Common myeloid progenitor, CD34-positive (primary cell): ENCODE data around the gene APP. TPM values are rescaled to one million over a fixed set of nuclear protein-coding genes. Genes with fewer than 3 reads are reported as not detected.

ENCODE experiments used
- CTCF ChIA-PET: fragments of 350-600 bp; sonication (Branson Sonifier 250); formaldehyde crosslinking; loops from one replicate; lab custom pipeline; 2021; ENCODE audit warnings: antibody characterized with exemption; lab: Charles Lee
- POLR2A ChIA-PET: fragments of 350-600 bp; sonication (Branson Sonifier 250); formaldehyde crosslinking; loops from one replicate; lab custom pipeline; 2021; ENCODE audit warnings: antibody characterized with exemption; lab: Charles Lee
- DNase-seq, 3 donors: peaks; one replicate each; pipeline versions ENCODE4 v3.0.0 to v3.0.0-alpha.2; 2013
- H3K27ac ChIP-seq, 2 experiments: 1 replicate in 1 of 2; 2 replicates in 1 of 2; pipeline ENCODE4 v1.7.0; 2013; ENCODE audit warnings: inconsistent platforms in 2 of 2, low read length in 2 of 2, mild to moderate bottlenecking in 2 of 2, low read depth in 1 of 2, moderate library complexity in 1 of 2; ENCODE audit not compliant: severe bottlenecking in 2 of 2, insufficient read depth in 1 of 2, poor library complexity in 1 of 2
- H3K27me3 ChIP-seq, 5 experiments: replicated peaks in 2 of 5; 1 replicate in 3 of 5; 2 replicates in 2 of 5; pipeline versions ENCODE4 v1.6.1 to v1.7.0; 2013; ENCODE audit warnings: low read length in 4 of 5, mild to moderate bottlenecking in 2 of 5, moderate library complexity in 2 of 5, inconsistent platforms in 1 of 5; ENCODE audit not compliant: insufficient read depth in 5 of 5, control insufficient read depth in 4 of 5
- H3K36me3 ChIP-seq, 4 experiments: 1 replicate in 2 of 4; 2 replicates in 2 of 4; pipeline versions ENCODE4 v1.6.1 to v1.7.0; 2013; ENCODE audit warnings: low read length in 3 of 4, control low read depth in 1 of 4, mild to moderate bottlenecking in 1 of 4; ENCODE audit not compliant: control insufficient read depth in 4 of 4, insufficient read depth in 4 of 4
- H3K4me1 ChIP-seq, 4 experiments: 1 replicate in 3 of 4; 2 replicates in 1 of 4; pipeline versions ENCODE4 v1.6.1 to v1.7.1; 2013; ENCODE audit warnings: low read length in 3 of 4, mild to moderate bottlenecking in 3 of 4, control low read depth in 1 of 4, inconsistent platforms in 1 of 4, moderate library complexity in 1 of 4; ENCODE audit not compliant: control insufficient read depth in 4 of 4, insufficient read depth in 4 of 4; ENCODE audit errors: control extremely low read depth in 1 of 4
- H3K4me3 ChIP-seq, 7 experiments: 1 replicate in 4 of 7; 2 replicates in 3 of 7; pipeline versions ENCODE4 v1.5.1 to v1.7.0; 2013; ENCODE audit warnings: mild to moderate bottlenecking in 7 of 7, low read length in 6 of 7, moderate library complexity in 6 of 7, inconsistent platforms in 2 of 7, low read depth in 2 of 7, control low read depth in 1 of 7; ENCODE audit not compliant: insufficient read depth in 4 of 7, control insufficient read depth in 1 of 7; ENCODE audit errors: extremely low read depth in 1 of 7
- H3K9me3 ChIP-seq, 5 experiments: 1 replicate in 4 of 5; 2 replicates in 1 of 5; pipeline versions ENCODE4 v1.6.1 to v1.7.1; 2013; ENCODE audit warnings: low read length in 4 of 5, mild to moderate bottlenecking in 2 of 5, inconsistent platforms in 1 of 5, low read depth in 1 of 5, moderate library complexity in 1 of 5; ENCODE audit not compliant: control insufficient read depth in 4 of 5, insufficient read depth in 2 of 5; ENCODE audit errors: control extremely low read depth in 1 of 5
- WGBS: methylation state at CpG from one replicate; pipeline ENCODE4 v1.1.5; 2013; ENCODE audit not compliant: insufficient coverage; 5-methylcytosine and 5-hydroxymethylcytosine counted together
- polyA plus RNA-seq: library from polyadenylated mRNA; unstranded; fragments of 120-200 nt; gene quantifications from one replicate; pipeline ENCODE4 v1.2.1, GENCODE V29; 2013

APP gene
- 112 TPM for polyA plus RNA-seq

GRCh38 chr21:26170471-26171257, at the start of gene APP:
TSS of gene APP (minus strand) at chr21:26170770. CDS start at chr21:26170620, 150 bp downstream.
- H3K27ac ChIP-seq = peak within 1 kb of the TSS in 1 of 2 experiments; percentile 30
- ChIA-PET CTCF (interaction anchor here (1.0 to 1.9 kb wide), 4 partner anchors 16 to 281 kb away, joined by 3 to 6 read pairs (median 4); no protein-coding TSS in a partner anchor), POLR2A (interaction anchor here (1.1 kb wide), 1 partner anchor 245 kb away, joined by 3 read pairs; no protein-coding TSS in a partner anchor)
- 0% methylated on average over 76 of the region's 88 CpGs for WGBS
- H3K36me3 ChIP-seq = no peaks in the 10 kb centered on the region
- peak within 1 kb of the TSS; percentile 77 to 97 (median 89) for H3K4me3 ChIP-seq
- DNase-seq = peak; percentile 76 to 89 (median 87)
- H3K4me1 ChIP-seq = peaks cover 9 to 33% (median 23%) of the 10 kb centered on the region in 4 experiments
- no peaks in the 10 kb centered on the region for H3K27me3 ChIP-seq
- no peaks in the 10 kb centered on the region for H3K9me3 ChIP-seq

GRCh38 chr21:26212220-26212619, 41.6 kb upstream of the APP start:
- Histone ChIP-seq H3K27ac (no peak overlapping the region), H3K27me3 (no peaks in the 10 kb centered on the region), H3K4me1 (no peaks in the 10 kb centered on the region), H3K36me3 (no peaks in the 10 kb centered on the region), H3K4me3 (no peak overlapping the region), H3K9me3 (no peaks in the 10 kb centered on the region)
- ChIA-PET POLR2A (no interaction called here), CTCF (no interaction called here)
- DNase-seq = no peak
- WGBS = 100% methylated on average over 2 of the region's 9 CpGs

- ChIA-PET CTCF (no interaction called here), POLR2A (no interaction called here)
- Histone ChIP-seq H3K27me3 (no peaks in the 10 kb centered on the region), H3K4me3 (no peak overlapping the region), H3K27ac (no peak overlapping the region), H3K36me3 (no peaks in the 10 kb centered on the region), H3K9me3 (no peaks in the 10 kb centered on the region), H3K4me1 (no peaks in the 10 kb centered on the region)
- DNase-seq = peak in 2 of 3 donors; percentile 17 to 24
- WGBS = 100% methylated on average over 1 of the region's 3 CpGs
Measured at GRCh38 chr21:26210614-26211013, 40.0 kb upstream of the APP start.

GRCh38 chr21:26207021-26207420, 36.5 kb upstream of the APP start:
- WGBS = 94% methylated on average over 2 of the region's 3 CpGs

GRCh38 chr21:26199456-26199855, 28.9 kb upstream of the APP start:
- DNase-seq = no peak
- ChIA-PET CTCF (no interaction called here), POLR2A (no interaction called here)
- 79% methylated on average over 2 of the region's 4 CpGs for WGBS
- Histone ChIP-seq H3K4me1 (no peaks in the 10 kb centered on the region), H3K4me3 (no peak overlapping the region), H3K27me3 (no peaks in the 10 kb centered on the region), H3K27ac (no peak overlapping the region), H3K9me3 (no peaks in the 10 kb centered on the region), H3K36me3 (no peaks in the 10 kb centered on the region)

More at GRCh38 chr21:26207021-26207420, 36.5 kb upstream of the APP start:
- H3K9me3 ChIP-seq = no peaks in the 10 kb centered on the region
- ChIA-PET POLR2A (no interaction called here), CTCF (no interaction called here)
- H3K27ac ChIP-seq = no peak overlapping the region
- H3K4me3 ChIP-seq = no peak overlapping the region
- H3K36me3 ChIP-seq = no peaks in the 10 kb centered on the region
- no peaks in the 10 kb centered on the region for H3K4me1 ChIP-seq
- DNase-seq = no peak
- no peaks in the 10 kb centered on the region for H3K27me3 ChIP-seq

GRCh38 chr21:26195708-26196107, 25.1 kb upstream of the APP start:
- no peak for DNase-seq
- no peak overlapping the region for H3K4me3 ChIP-seq
- H3K4me1 ChIP-seq = no peaks in the 10 kb centered on the region
- ChIA-PET CTCF (no interaction called here), POLR2A (no interaction called here)
- H3K27me3 ChIP-seq = no peaks in the 10 kb centered on the region
- no peaks in the 10 kb centered on the region for H3K9me3 ChIP-seq
- 100% methylated on average over 3 of the region's 4 CpGs for WGBS
- H3K27ac ChIP-seq = no peak overlapping the region
- no peaks in the 10 kb centered on the region for H3K36me3 ChIP-seq

GRCh38 chr21:26194811-26195251, 24.3 kb upstream of the APP start:
- no peak overlapping the region for H3K4me3 ChIP-seq
- H3K27ac ChIP-seq = no peak overlapping the region
- no peaks in the 10 kb centered on the region for H3K4me1 ChIP-seq
- no peaks in the 10 kb centered on the region for H3K27me3 ChIP-seq
- WGBS = 83% methylated on average over 4 of the region's 6 CpGs
- H3K9me3 ChIP-seq = no peaks in the 10 kb centered on the region
- ChIA-PET CTCF (interaction anchor here (0.9 kb wide), 1 partner anchor 9 kb away, joined by 3 read pairs; no protein-coding TSS in a partner anchor), POLR2A (no interaction called here)
- H3K36me3 ChIP-seq = no peaks in the 10 kb centered on the region
- DNase-seq = no peak
